ENCODE measurements around the gene PTGES. TPM values are rescaled to one million over a fixed set of nuclear protein-coding genes. Genes with fewer than 3 reads are reported as not detected.

PTGES gene
- total RNA-seq, 1 experiment from 2014 or later, result 4.0 TPM

GRCh38 chr9:129756191-129756590 lies 3.3 kb upstream of the PTGES start:
- no peak for TF ChIP-seq CTCF (IDR thresholded peaks at IDR 0.05; ENCODE audit: insufficient read depth in 1 of 2, low read depth in 1 of 2, low read length in 1 of 2, severe bottlenecking in 1 of 2, unreplicated experiment in 1 of 2)

GRCh38 chr9:129755151-129755550 lies 2.3 kb upstream of the PTGES start:
- peaks cover 17% of the 10 kb centered on the region for H3K4me1 ChIP-seq
- H3K36me3 ChIP-seq (ENCODE audit: control insufficient read depth, insufficient read depth, low read length), result no peaks in the 10 kb centered on the region
- intact Hi-C loops (cut with micrococcal nuclease; ENCODE audit: unreplicated experiment), result no loop called here
- no peaks in the 10 kb centered on the region for H3K9me3 ChIP-seq
- no peak for DNase-seq
- Mint-ChIP-seq H3K4me1 (ENCODE audit: low read depth, unreplicated experiment) (peaks cover 19% of the 10 kb centered on the region), H3K27me3 (ENCODE audit: insufficient read depth, unreplicated experiment) (no peaks in the 10 kb centered on the region), H3K27ac (ENCODE audit: unreplicated experiment) (no peak overlapping the region), H3K36me3 (ENCODE audit: insufficient read depth, unreplicated experiment) (peaks cover 8% of the 10 kb centered on the region), H3K4me3 (ENCODE audit: unreplicated experiment) (no peak overlapping the region), H3K9me3 (ENCODE audit: unreplicated experiment) (no peaks in the 10 kb centered on the region)
- ChIA-PET CTCF (interaction anchor here (1.0 to 1.5 kb wide), 2 partner anchors 17 to 41 kb away, joined by 6 read pairs; no protein-coding TSS in a partner anchor), POLR2A (no interaction called here)
- TF ChIP-seq CTCF (IDR thresholded peaks at IDR 0.05; ENCODE audit: insufficient read depth in 1 of 2, low read depth in 1 of 2, low read length in 1 of 2, severe bottlenecking in 1 of 2, unreplicated experiment in 1 of 2), result no peak
- no peak overlapping the region for H3K4me3 ChIP-seq (ENCODE audit: low read depth, low read length)
- no TSS peak for BruUV-seq (replicated peaks)
- H3K27me3 ChIP-seq (replicated peaks; ENCODE audit: control insufficient read depth, insufficient read depth, low read length), result no peaks in the 10 kb centered on the region

More at GRCh38 chr9:129756191-129756590, 3.3 kb upstream of the PTGES start:
- H3K9me3 ChIP-seq, result no peaks in the 10 kb centered on the region
- ChIA-PET POLR2A (no interaction called here), CTCF (interaction anchor here (1.5 kb wide), 1 partner anchor 40 kb away, joined by 6 read pairs; no protein-coding TSS in a partner anchor)
- Mint-ChIP-seq H3K36me3 (ENCODE audit: insufficient read depth, unreplicated experiment) (peaks cover 8% of the 10 kb centered on the region), H3K9me3 (ENCODE audit: unreplicated experiment) (no peaks in the 10 kb centered on the region), H3K4me3 (ENCODE audit: unreplicated experiment) (no peak overlapping the region), H3K27ac (ENCODE audit: unreplicated experiment) (no peak overlapping the region), H3K4me1 (ENCODE audit: low read depth, unreplicated experiment) (peaks cover 20% of the 10 kb centered on the region), H3K27me3 (ENCODE audit: insufficient read depth, unreplicated experiment) (no peaks in the 10 kb centered on the region)
- peaks cover 9% of the 10 kb centered on the region; the same call in 1 of the 2 replicates for H3K4me1 ChIP-seq
- no peaks in the 10 kb centered on the region for H3K27me3 ChIP-seq (replicated peaks; ENCODE audit: control insufficient read depth, insufficient read depth, low read length)
- no peak for DNase-seq
- BruUV-seq (replicated peaks), result no TSS peak
- no peaks in the 10 kb centered on the region for H3K36me3 ChIP-seq (ENCODE audit: control insufficient read depth, insufficient read depth, low read length)
- H3K4me3 ChIP-seq (ENCODE audit: low read depth, low read length), result no peak overlapping the region
- intact Hi-C loops (cut with micrococcal nuclease; ENCODE audit: unreplicated experiment), result no loop called here

- H3K9me3 Mint-ChIP-seq (ENCODE audit: unreplicated experiment), result no peaks in the 10 kb centered on the region
- intact Hi-C loops (cut with micrococcal nuclease; ENCODE audit: unreplicated experiment), result no loop called here
- peak overlapping the region; percentile 71 for H3K4me3 Mint-ChIP-seq (ENCODE audit: unreplicated experiment)
- H3K36me3 ChIP-seq (ENCODE audit: control insufficient read depth, insufficient read depth, low read length), result no peaks in the 10 kb centered on the region
- POLR2A ChIA-PET, result no interaction called here
- peaks cover 13% of the 10 kb centered on the region for H3K4me1 Mint-ChIP-seq (ENCODE audit: low read depth, unreplicated experiment)
- H3K9me3 ChIP-seq, result no peaks in the 10 kb centered on the region
- H3K4me1 ChIP-seq, result peaks cover 27% of the 10 kb centered on the region
- BruUV-seq (replicated peaks), result TSS peak; percentile 30
- 0 out of 2 replicates have a peak overlapping the region, but pooled peaks have one; percentile 4 for H3K4me3 ChIP-seq (ENCODE audit: low read depth, low read length)
- H3K27me3 ChIP-seq (replicated peaks; ENCODE audit: control insufficient read depth, insufficient read depth, low read length), result no peaks in the 10 kb centered on the region
- H3K36me3 Mint-ChIP-seq (ENCODE audit: insufficient read depth, unreplicated experiment), result peaks cover 5% of the 10 kb centered on the region
- H3K27me3 Mint-ChIP-seq (ENCODE audit: insufficient read depth, unreplicated experiment), result no peaks in the 10 kb centered on the region
- CTCF ChIA-PET, result interaction anchor here (1.1 kb wide), 1 partner anchor 14 kb away, joined by 4 read pairs; no protein-coding TSS in a partner anchor
- no peak for TF ChIP-seq CTCF (IDR thresholded peaks at IDR 0.05; ENCODE audit: insufficient read depth in 1 of 2, low read depth in 1 of 2, low read length in 1 of 2, severe bottlenecking in 1 of 2, unreplicated experiment in 1 of 2)
- no peak for DNase-seq
- H3K27ac Mint-ChIP-seq (ENCODE audit: unreplicated experiment), result peak overlapping the region; percentile 40
Observed at GRCh38 chr9:129751841-129752801, 721 bp downstream of the PTGES start.
